Astrocyte (in vitro differentiated cells and primary cell): ENCODE data around the gene ATP13A4. TPM values are rescaled to one million over a fixed set of nuclear protein-coding genes. Genes with fewer than 3 reads are reported as not detected.

Source experiments
- DNase-seq: peaks from one replicate; pipeline ENCODE4 v3.0.0-alpha.2; 2010; ENCODE audit warnings: low read depth
- FAIRE-seq: peaks from 2 replicates; lab custom pipeline; 2011; peaks lifted over from hg19 to GRCh38; lab: Jason Lieb, UNC
- H2AFZ ChIP-seq: 2 replicates; pipeline ENCODE4 v1.6.0; 2012; ENCODE audit warnings: low read depth, low read length, inconsistent platforms
- H3K27ac ChIP-seq: 2 replicates; pipeline ENCODE4 v1.5.1; 2011; ENCODE audit warnings: low read depth, low read length, inconsistent platforms
- H3K27me3 ChIP-seq: 2 replicates; pipeline ENCODE4 v1.6.0; 2011; ENCODE audit warnings: low read length, inconsistent platforms; ENCODE audit not compliant: insufficient read depth
- H3K36me3 ChIP-seq: 2 replicates; pipeline ENCODE4 v1.5.1; 2011; ENCODE audit warnings: low read length, inconsistent platforms; ENCODE audit not compliant: insufficient read depth
- H3K4me1 ChIP-seq: 2 replicates; pipeline ENCODE4 v1.5.1; 2011; ENCODE audit warnings: low read length, inconsistent platforms; ENCODE audit not compliant: insufficient read depth
- H3K4me2 ChIP-seq: 2 replicates; pipeline ENCODE4 v1.6.0; 2012; ENCODE audit warnings: low read length, inconsistent platforms
- H3K4me3 ChIP-seq: 2 replicates; pipeline ENCODE4 v1.5.1; 2011; ENCODE audit warnings: low read depth, mild to moderate bottlenecking, low read length, inconsistent platforms; ENCODE audit not compliant: insufficient read depth
- H3K79me2 ChIP-seq: 2 replicates; pipeline ENCODE4 v1.6.0; 2012; ENCODE audit warnings: mild to moderate bottlenecking, low read length, inconsistent platforms; ENCODE audit not compliant: insufficient read depth
- H3K9ac ChIP-seq: 2 replicates; pipeline ENCODE4 v1.6.0; 2012; ENCODE audit warnings: mild to moderate bottlenecking, low read length, inconsistent platforms
- H3K9me3 ChIP-seq: 2 replicates; pipeline ENCODE4 v1.5.1; 2012; ENCODE audit warnings: low read depth, mild to moderate bottlenecking, low read length, inconsistent platforms; ENCODE audit not compliant: insufficient read depth
- H4K20me1 ChIP-seq: 2 replicates; pipeline ENCODE4 v1.6.0; 2012; ENCODE audit warnings: low read length, inconsistent platforms; ENCODE audit not compliant: insufficient read depth
- H3K27ac Mint-ChIP-seq: one replicate; pipeline ENCODE4 v1.8.0; 2021; ENCODE audit warnings: mild to moderate bottlenecking, mixed read lengths; ENCODE audit not compliant: unreplicated experiment
- H3K27me3 Mint-ChIP-seq: one replicate; pipeline ENCODE4 v1.8.0; 2021; ENCODE audit warnings: low read depth, mixed read lengths; ENCODE audit not compliant: unreplicated experiment
- H3K36me3 Mint-ChIP-seq: one replicate; pipeline ENCODE4 v1.8.0; 2021; ENCODE audit warnings: low read depth, mixed read lengths; ENCODE audit not compliant: unreplicated experiment
- H3K4me1 Mint-ChIP-seq: one replicate; pipeline ENCODE4 v1.8.0; 2021; ENCODE audit warnings: low read depth, mixed read lengths; ENCODE audit not compliant: unreplicated experiment
- H3K4me3 Mint-ChIP-seq: one replicate; pipeline ENCODE4 v1.8.0; 2021; ENCODE audit warnings: mild to moderate bottlenecking, moderate library complexity, mixed read lengths; ENCODE audit not compliant: unreplicated experiment
- H3K9me3 Mint-ChIP-seq: one replicate; pipeline ENCODE4 v1.8.0; 2021; ENCODE audit warnings: mild to moderate bottlenecking, mixed read lengths; ENCODE audit not compliant: unreplicated experiment
- CTCF ChIP-seq: IDR thresholded peaks from 2 replicates; pipeline ENCODE4 v1.5.1; 2011; ENCODE audit warnings: low read depth, mild to moderate bottlenecking, inconsistent platforms, low read length, moderate library complexity; ENCODE audit not compliant: insufficient read depth
- EZH2 ChIP-seq: IDR thresholded peaks from 2 replicates; pipeline ENCODE4 v1.6.1; 2012; ENCODE audit warnings: mild to moderate bottlenecking, low read length, inconsistent platforms; ENCODE audit not compliant: insufficient read depth
- total RNA-seq: library from RNA; stranded (reverse); gene quantifications from 2 replicates; pipeline ENCODE4 v1.2.1, GENCODE V29; 2021

ATP13A4 gene
- total RNA-seq, 1 donor from 2014 or later: 0.34 TPM

GRCh38 chr3:193489949-193490348 lies 64.7 kb downstream of the ATP13A4 start:
- no peak for TF ChIP-seq CTCF
- TF ChIP-seq EZH2: no peak
- H3K4me1 ChIP-seq: no peaks in the 10 kb centered on the region
- H2AFZ ChIP-seq: no peak overlapping the region
- Mint-ChIP-seq H3K4me3 (no peak overlapping the region), H3K27me3 (no peaks in the 10 kb centered on the region), H3K4me1 (no peaks in the 10 kb centered on the region), H3K27ac (no peak overlapping the region), H3K36me3 (no peaks in the 10 kb centered on the region), H3K9me3 (no peaks in the 10 kb centered on the region)
- no peaks in the 10 kb centered on the region for H4K20me1 ChIP-seq
- DNase-seq (no peak), FAIRE-seq (no peak)
- H3K27ac ChIP-seq: no peak overlapping the region
- no peaks in the 10 kb centered on the region for H3K9me3 ChIP-seq
- no peaks in the 10 kb centered on the region for H3K79me2 ChIP-seq
- no peaks in the 10 kb centered on the region for H3K36me3 ChIP-seq
- no peak overlapping the region for H3K4me2 ChIP-seq
- no peaks in the 10 kb centered on the region for H3K27me3 ChIP-seq
- H3K9ac ChIP-seq: no peak overlapping the region
- no peak overlapping the region for H3K4me3 ChIP-seq

- no peak overlapping the region for H3K27ac ChIP-seq
- no peak overlapping the region for H2AFZ ChIP-seq
- H3K4me1 Mint-ChIP-seq: no peaks in the 10 kb centered on the region
- H3K4me2 ChIP-seq: no peak overlapping the region
- no peaks in the 10 kb centered on the region for H3K27me3 ChIP-seq
- TF ChIP-seq CTCF: no peak
- TF ChIP-seq EZH2: no peak
- H3K9me3 ChIP-seq: no peaks in the 10 kb centered on the region
- FAIRE-seq (no peak), DNase-seq (no peak)
- H3K79me2 ChIP-seq: no peaks in the 10 kb centered on the region
- no peaks in the 10 kb centered on the region for H3K9me3 Mint-ChIP-seq
- H3K4me3 Mint-ChIP-seq: no peak overlapping the region
- no peak overlapping the region for H3K27ac Mint-ChIP-seq
- H4K20me1 ChIP-seq: no peaks in the 10 kb centered on the region
- no peak overlapping the region for H3K9ac ChIP-seq
- no peaks in the 10 kb centered on the region for H3K4me1 ChIP-seq
- H3K36me3 ChIP-seq: no peaks in the 10 kb centered on the region
- no peaks in the 10 kb centered on the region for H3K36me3 Mint-ChIP-seq
- H3K27me3 Mint-ChIP-seq: no peaks in the 10 kb centered on the region
- no peak overlapping the region for H3K4me3 ChIP-seq
Measured at GRCh38 chr3:193488741-193489140, 66.0 kb downstream of the ATP13A4 start.

- Mint-ChIP-seq H3K36me3 (no peaks in the 10 kb centered on the region), H3K27ac (no peak overlapping the region), H3K4me1 (no peaks in the 10 kb centered on the region), H3K9me3 (no peaks in the 10 kb centered on the region), H3K4me3 (no peak overlapping the region), H3K27me3 (no peaks in the 10 kb centered on the region)
- Histone ChIP-seq H2AFZ (no peak overlapping the region), H3K4me2 (no peak overlapping the region), H3K4me1 (no peaks in the 10 kb centered on the region), H3K36me3 (no peaks in the 10 kb centered on the region), H3K79me2 (no peaks in the 10 kb centered on the region), H3K27me3 (no peaks in the 10 kb centered on the region), H3K4me3 (no peak overlapping the region), H3K9ac (no peak overlapping the region), H3K9me3 (no peaks in the 10 kb centered on the region), H4K20me1 (no peaks in the 10 kb centered on the region), H3K27ac (no peak overlapping the region)
- TF ChIP-seq EZH2: no peak
- no peak for TF ChIP-seq CTCF
- DNase-seq (peak; percentile 6), FAIRE-seq (no peak)
Measured at GRCh38 chr3:193483988-193484539, 70.6 kb downstream of the ATP13A4 start.
